ENCODE measurements around the gene BRPF1.

The BRPF1 gene

DNA sequence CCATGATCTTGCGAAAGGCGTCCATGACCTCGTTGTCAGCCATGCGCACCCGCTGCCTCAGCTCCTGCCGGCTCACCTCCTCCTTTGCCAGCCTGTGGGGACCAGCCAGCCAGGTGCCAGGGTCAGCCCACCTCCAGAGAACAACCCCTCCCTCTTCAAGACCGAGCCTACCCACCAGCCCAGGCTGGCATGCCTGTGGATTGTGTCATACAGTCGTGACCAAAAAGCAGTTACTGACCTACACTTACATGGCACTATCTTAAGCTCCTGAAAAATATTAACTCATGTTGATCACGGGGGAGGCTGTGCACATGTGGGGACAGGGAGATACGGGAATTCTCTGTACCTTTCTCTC, 48.9 kb downstream of the BRPF1 start:
- TF ChIP-seq RAD21 (IDR thresholded peaks at IDR 0.05; ENCODE audit: low read depth): no peak
- no peak for TF ChIP-seq EP300 (IDR thresholded peaks at IDR 0.05; ENCODE audit: borderline replicate concordance)
- no peak for TF ChIP-seq USF1 (IDR thresholded peaks at IDR 0.05)
- TF ChIP-seq REST (IDR thresholded peaks at IDR 0.05; ENCODE audit: low read depth): no peak
- no peak for TF ChIP-seq MAX (IDR thresholded peaks at IDR 0.05)
- TF ChIP-seq TCF12 (IDR thresholded peaks at IDR 0.05; ENCODE audit: low read depth): no peak
- TF ChIP-seq CEBPB (IDR thresholded peaks at IDR 0.05): no peak
- no peak for TF ChIP-seq TEAD4 (IDR thresholded peaks at IDR 0.05)
- TF ChIP-seq CREB1 (IDR thresholded peaks at IDR 0.05; ENCODE audit: low read depth): no peak
- no peak for TF ChIP-seq FOXM1 (IDR thresholded peaks at IDR 0.05; ENCODE audit: borderline replicate concordance, low read depth)
- TF ChIP-seq ZBTB7A (IDR thresholded peaks at IDR 0.05; ENCODE audit: low read depth): no peak
- no peak for TF ChIP-seq YY1 (IDR thresholded peaks at IDR 0.05; ENCODE audit: low read depth)
- no peak for TF ChIP-seq TAF1 (IDR thresholded peaks at IDR 0.05; ENCODE audit: low read depth)
- no peak for TF ChIP-seq NFIC (IDR thresholded peaks at IDR 0.05)
- TF ChIP-seq EGR1 (IDR thresholded peaks at IDR 0.05): no peak

GRCh38 chr3:9780910-9781309, 49.4 kb downstream of the BRPF1 start:
- TF ChIP-seq TAF1 (IDR thresholded peaks at IDR 0.05; ENCODE audit: low read depth) (no peak), USF1 (IDR thresholded peaks at IDR 0.05) (no peak), TEAD4 (IDR thresholded peaks at IDR 0.05) (no peak), TCF12 (IDR thresholded peaks at IDR 0.05; ENCODE audit: low read depth) (no peak), RAD21 (IDR thresholded peaks at IDR 0.05; ENCODE audit: low read depth) (no peak), EGR1 (IDR thresholded peaks at IDR 0.05) (no peak), FOXM1 (IDR thresholded peaks at IDR 0.05; ENCODE audit: borderline replicate concordance, low read depth) (no peak), MAX (IDR thresholded peaks at IDR 0.05) (no peak), CREB1 (IDR thresholded peaks at IDR 0.05; ENCODE audit: low read depth) (no peak), EP300 (IDR thresholded peaks at IDR 0.05; ENCODE audit: borderline replicate concordance) (no peak), ZBTB7A (IDR thresholded peaks at IDR 0.05; ENCODE audit: low read depth) (no peak), NFIC (IDR thresholded peaks at IDR 0.05) (no peak), YY1 (IDR thresholded peaks at IDR 0.05; ENCODE audit: low read depth) (no peak), REST (IDR thresholded peaks at IDR 0.05; ENCODE audit: low read depth) (no peak), CEBPB (IDR thresholded peaks at IDR 0.05) (no peak)

- no peak for TF ChIP-seq REST (IDR thresholded peaks at IDR 0.05; ENCODE audit: low read depth)
- TF ChIP-seq MAX (IDR thresholded peaks at IDR 0.05): no peak
- no peak for TF ChIP-seq NFIC (IDR thresholded peaks at IDR 0.05)
- TF ChIP-seq FOXM1 (IDR thresholded peaks at IDR 0.05; ENCODE audit: borderline replicate concordance, low read depth): no peak
- no peak for TF ChIP-seq TAF1 (IDR thresholded peaks at IDR 0.05; ENCODE audit: low read depth)
- TF ChIP-seq TCF12 (IDR thresholded peaks at IDR 0.05; ENCODE audit: low read depth): no peak
- TF ChIP-seq USF1 (IDR thresholded peaks at IDR 0.05): no peak
- TF ChIP-seq RAD21 (IDR thresholded peaks at IDR 0.05; ENCODE audit: low read depth): no peak
- no peak for TF ChIP-seq EP300 (IDR thresholded peaks at IDR 0.05; ENCODE audit: borderline replicate concordance)
- TF ChIP-seq YY1 (IDR thresholded peaks at IDR 0.05; ENCODE audit: low read depth): no peak
Measured at GRCh38 chr3:9781551-9781950, 50.0 kb downstream of the BRPF1 start.

Measured in Ishikawa (cell line).